Tibial nerve (tissue), 4 donors: ENCODE results near the gene CMIP. TPM values are rescaled to one million over a fixed set of nuclear protein-coding genes. Genes with fewer than 3 reads are reported as not detected.

Source experiments
- DNase-seq, 2 donors: peaks; one replicate each; pipeline ENCODE4 v3.0.0-alpha.2; 2019; ENCODE audit warnings: low spot score in 2 of 2
- H3K27ac ChIP-seq, 4 donors: fragments of 200-600 bp; sonication (generic) in 3 of 4; one replicate each; pipeline ENCODE4 v1.5.1; 2017 to 2019; ENCODE audit warnings: mild to moderate bottlenecking in 1 of 4
- H3K27me3 ChIP-seq, 2 donors: fragments of 200-600 bp; sonication (generic) in 1 of 2; one replicate each; pipeline versions ENCODE4 v1.5.1 to v1.6.0; 2017 to 2019
- H3K36me3 ChIP-seq, 3 donors: fragments of 200-600 bp; sonication (generic); one replicate each; pipeline ENCODE4 v1.5.1; 2018 to 2019
- H3K4me1 ChIP-seq, 4 donors: fragments of 200-600 bp; sonication (generic) in 3 of 4; one replicate each; pipeline ENCODE4 v1.5.1; 2017 to 2019
- H3K4me3 ChIP-seq, 4 donors: fragments of 200-600 bp; sonication (generic) in 3 of 4; one replicate each; pipeline ENCODE4 v1.5.1; 2017 to 2019; ENCODE audit warnings: mild to moderate bottlenecking in 1 of 4, moderate library complexity in 1 of 4
- H3K9me3 ChIP-seq, 4 donors: fragments of 200-600 bp; sonication (generic) in 3 of 4; one replicate each; pipeline ENCODE4 v1.5.1; 2017 to 2019
- EP300 ChIP-seq, 2 donors: sonication (generic); formaldehyde crosslinking; IDR thresholded peaks; one replicate each; pipeline ENCODE4 v1.6.1; 2017; ENCODE audit warnings: antibody characterized with exemption in 2 of 2, mild to moderate bottlenecking in 1 of 2
- POLR2A ChIP-seq, 2 donors: fragments of 450-650 bp; IDR thresholded peaks; one replicate each; pipeline ENCODE4 v1.6.1; 2017; ENCODE audit warnings: antibody characterized with exemption in 2 of 2, mild to moderate bottlenecking in 2 of 2, moderate library complexity in 2 of 2
- WGBS, 2 donors: methylation state at CpG; one replicate each; pipeline ENCODE4 v1.1.5; 2018; 5-methylcytosine and 5-hydroxymethylcytosine counted together
- total RNA-seq, 4 donors: library from RNA; depleted of rRNA; stranded (reverse); fragments of >200 nt; gene quantifications; one replicate each; pipeline ENCODE4 v1.1.0, GENCODE V29; 2016
- TF ChIP-seq, protein P1 (sequence below), 5 experiments: fragments of 200-600 bp in 3 of 5; fragments of 450-650 bp in 2 of 5; sonication (generic) in 3 of 5; IDR thresholded peaks; one replicate each; pipeline ENCODE4 v1.5.1; 2016 to 2019; ENCODE audit warnings: antibody characterized with exemption in 5 of 5, mild to moderate bottlenecking in 3 of 5, moderate library complexity in 2 of 5

CMIP gene
- total RNA-seq, 4 donors from 2014 or later = 28.2 to 48.8 (median 31.8) TPM

DNA sequence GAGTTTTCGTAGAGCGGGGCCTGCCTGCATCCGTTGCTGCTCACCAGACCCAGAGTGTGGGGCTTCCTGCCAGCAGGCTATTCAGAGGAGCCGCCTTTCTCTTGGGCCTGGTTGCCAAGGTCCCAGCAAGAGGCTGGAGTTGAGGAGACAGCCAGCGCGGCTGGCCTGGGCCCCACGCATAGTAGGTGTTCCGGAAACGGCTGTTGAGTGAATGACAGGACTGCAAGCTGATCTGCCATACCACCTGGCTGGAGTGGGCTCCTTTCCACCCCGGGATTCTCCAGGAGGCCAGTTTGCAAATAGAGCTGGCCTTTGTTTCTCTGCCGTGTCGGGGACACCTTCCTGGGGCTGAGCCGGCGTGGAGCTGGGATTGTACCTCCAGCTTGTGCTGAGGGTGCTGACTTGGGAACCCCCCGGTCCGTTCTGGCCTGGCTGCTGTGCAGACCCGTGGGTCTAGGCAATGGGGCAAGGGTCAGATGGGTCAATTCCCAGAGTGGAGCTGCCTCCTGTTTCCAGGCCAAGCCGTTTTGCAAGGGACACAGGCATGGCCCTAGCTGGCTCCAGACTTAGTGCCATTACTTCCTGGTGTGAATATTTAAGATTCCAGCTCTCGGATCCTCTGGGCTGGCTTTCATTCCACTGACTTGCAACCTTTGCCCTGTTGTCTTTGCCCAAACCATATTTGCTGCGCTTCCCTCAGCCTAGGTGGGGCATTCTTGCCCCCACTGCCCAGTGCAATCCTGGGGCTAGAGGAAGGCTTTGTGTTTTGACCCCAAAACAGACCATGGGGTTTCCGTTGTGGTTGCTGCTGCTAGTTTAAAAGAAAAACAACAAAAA is 68.8 kb downstream of the CMIP start:
- Histone ChIP-seq H3K27ac (peak overlapping the region in 3 of 4 donors; percentile 23 to 64 (median 35)), H3K4me1 (peaks cover 0 to 31% (median 14%) of the 10 kb centered on the region in 4 donors), H3K4me3 (no peak overlapping the region), H3K36me3 (peaks cover 0 to 5% (median 0%) of the 10 kb centered on the region in 3 donors), H3K9me3 (no peaks in the 10 kb centered on the region), H3K27me3 (no peaks in the 10 kb centered on the region)
- WGBS, 2 donors = 35 to 46% methylated on average over 13 to 16 of the region's 21 CpGs
- TF ChIP-seq, protein P1, sequence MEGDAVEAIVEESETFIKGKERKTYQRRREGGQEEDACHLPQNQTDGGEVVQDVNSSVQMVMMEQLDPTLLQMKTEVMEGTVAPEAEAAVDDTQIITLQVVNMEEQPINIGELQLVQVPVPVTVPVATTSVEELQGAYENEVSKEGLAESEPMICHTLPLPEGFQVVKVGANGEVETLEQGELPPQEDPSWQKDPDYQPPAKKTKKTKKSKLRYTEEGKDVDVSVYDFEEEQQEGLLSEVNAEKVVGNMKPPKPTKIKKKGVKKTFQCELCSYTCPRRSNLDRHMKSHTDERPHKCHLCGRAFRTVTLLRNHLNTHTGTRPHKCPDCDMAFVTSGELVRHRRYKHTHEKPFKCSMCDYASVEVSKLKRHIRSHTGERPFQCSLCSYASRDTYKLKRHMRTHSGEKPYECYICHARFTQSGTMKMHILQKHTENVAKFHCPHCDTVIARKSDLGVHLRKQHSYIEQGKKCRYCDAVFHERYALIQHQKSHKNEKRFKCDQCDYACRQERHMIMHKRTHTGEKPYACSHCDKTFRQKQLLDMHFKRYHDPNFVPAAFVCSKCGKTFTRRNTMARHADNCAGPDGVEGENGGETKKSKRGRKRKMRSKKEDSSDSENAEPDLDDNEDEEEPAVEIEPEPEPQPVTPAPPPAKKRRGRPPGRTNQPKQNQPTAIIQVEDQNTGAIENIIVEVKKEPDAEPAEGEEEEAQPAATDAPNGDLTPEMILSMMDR (IDR thresholded peaks at IDR 0.05) = no peak
- TF ChIP-seq EP300 (IDR thresholded peaks at IDR 0.05) (no peak), POLR2A (IDR thresholded peaks at IDR 0.05) (no peak)
- DNase-seq = peak in 1 of 2 donors; percentile 49

DNA sequence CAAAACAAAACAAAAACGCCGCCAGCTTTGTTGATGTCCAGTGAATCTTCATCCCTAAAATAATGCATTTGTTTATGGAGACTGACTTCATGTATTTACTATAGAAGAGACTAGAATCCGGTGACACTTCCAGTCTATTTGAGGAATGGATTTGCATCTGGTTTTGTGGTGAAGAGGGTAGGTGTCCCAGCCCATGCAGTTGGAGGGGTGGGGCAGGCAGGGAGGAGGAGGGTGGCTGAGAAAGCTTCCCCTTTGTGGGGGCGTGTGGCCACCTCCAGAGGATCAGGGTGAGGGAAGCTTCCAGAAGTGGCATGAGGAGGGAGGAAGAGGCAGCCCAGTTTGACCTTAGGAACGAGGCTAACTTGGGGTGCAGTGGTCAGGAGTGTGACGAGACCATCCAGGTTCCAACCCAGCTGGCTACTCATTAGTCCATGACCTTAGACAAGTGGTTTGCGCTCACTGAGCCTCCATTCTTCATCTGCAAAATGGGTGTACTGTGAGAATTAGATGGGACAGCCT is 69.5 kb downstream of the CMIP start:
- H3K4me1 ChIP-seq = peaks cover 0 to 33% (median 14%) of the 10 kb centered on the region in 4 donors
- 62 to 72% methylated on average over 6 to 7 of the region's 7 CpGs for WGBS, 2 donors
- DNase-seq = no peak
- H3K36me3 ChIP-seq = peaks cover 0 to 5% (median 0%) of the 10 kb centered on the region in 3 donors
- H3K27ac ChIP-seq = peak overlapping the region in 2 of 4 donors; percentile 30 to 35
- H3K4me3 ChIP-seq = no peak overlapping the region
- no peaks in the 10 kb centered on the region for H3K9me3 ChIP-seq
- no peak for TF ChIP-seq EP300 (IDR thresholded peaks at IDR 0.05)
- TF ChIP-seq, protein P1 (IDR thresholded peaks at IDR 0.05) = no peak
- no peak for TF ChIP-seq POLR2A (IDR thresholded peaks at IDR 0.05)
- no peaks in the 10 kb centered on the region for H3K27me3 ChIP-seq

DNA sequence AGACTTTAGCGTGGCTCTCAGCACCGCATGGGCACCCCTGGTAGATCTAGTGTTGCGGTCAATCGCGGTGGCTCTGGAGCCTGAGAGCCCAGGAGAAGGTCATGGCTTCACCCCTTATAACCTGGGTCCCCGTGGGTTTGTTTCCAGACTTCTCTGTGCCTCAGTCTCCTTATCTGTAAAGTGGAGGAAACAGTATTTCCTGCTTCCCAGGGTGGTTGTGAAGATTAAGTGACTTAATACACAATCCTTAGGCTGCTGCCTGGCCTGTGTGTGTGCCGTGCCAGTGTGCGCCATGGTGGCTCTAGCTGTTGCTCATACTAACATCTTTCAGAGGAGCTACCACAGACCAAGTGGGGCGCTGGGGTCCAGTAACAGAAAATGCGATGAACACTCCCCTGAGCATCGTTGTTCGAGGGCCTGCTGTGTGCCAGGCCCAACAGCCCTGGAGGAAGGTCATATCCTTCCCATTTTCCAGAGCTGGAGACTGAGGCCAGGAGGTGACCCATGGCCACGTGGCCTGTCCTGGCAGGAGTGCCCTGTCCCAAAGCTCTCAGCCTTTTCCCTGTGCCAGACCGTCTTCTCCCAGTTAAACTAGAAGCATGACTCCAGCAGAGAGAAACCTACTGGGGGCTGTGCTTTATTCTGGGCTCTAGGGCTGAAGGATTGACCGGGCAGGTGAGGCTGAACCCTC is 70.1 kb downstream of the CMIP start:
- TF ChIP-seq POLR2A (IDR thresholded peaks at IDR 0.05) = no peak
- Histone ChIP-seq H3K4me3 (no peak overlapping the region), H3K9me3 (no peaks in the 10 kb centered on the region), H3K27me3 (no peaks in the 10 kb centered on the region), H3K36me3 (peaks cover 0 to 5% (median 0%) of the 10 kb centered on the region in 3 donors), H3K4me1 (peaks cover 0 to 39% (median 15%) of the 10 kb centered on the region in 4 donors), H3K27ac (peak overlapping the region in 1 of 4 donors; percentile 30)
- DNase-seq = no peak
- WGBS, 2 donors = 91 to 96% methylated on average over 15 of the region's 15 CpGs

- Histone ChIP-seq H3K27ac (no peak overlapping the region), H3K9me3 (no peaks in the 10 kb centered on the region), H3K27me3 (no peaks in the 10 kb centered on the region), H3K4me1 (peaks cover 0 to 44% (median 15%) of the 10 kb centered on the region in 4 donors), H3K4me3 (no peak overlapping the region), H3K36me3 (peaks cover 0 to 5% (median 0%) of the 10 kb centered on the region in 3 donors)
- TF ChIP-seq EP300 (IDR thresholded peaks at IDR 0.05) (no peak), POLR2A (IDR thresholded peaks at IDR 0.05) (no peak)
- TF ChIP-seq, protein P1 (IDR thresholded peaks at IDR 0.05) = no peak
- no peak for DNase-seq
- WGBS, 2 donors = 85 to 91% methylated on average over 11 of the region's 11 CpGs
These were observed 70.7 kb downstream of the CMIP start for GRCh38 chr16:81515281-81515680.

- WGBS, 2 donors = 89 to 92% methylated on average over 10 of the region's 10 CpGs
- TF ChIP-seq EP300 (IDR thresholded peaks at IDR 0.05) = no peak
- TF ChIP-seq POLR2A (IDR thresholded peaks at IDR 0.05) = no peak
- TF ChIP-seq, protein P1 (IDR thresholded peaks at IDR 0.05) = no peak
- H3K27ac ChIP-seq = no peak overlapping the region
- H3K27me3 ChIP-seq = no peaks in the 10 kb centered on the region
- H3K4me1 ChIP-seq = peaks cover 0 to 45% (median 15%) of the 10 kb centered on the region in 4 donors
- H3K36me3 ChIP-seq = peaks cover 0 to 5% (median 0%) of the 10 kb centered on the region in 3 donors
- DNase-seq = no peak
- H3K9me3 ChIP-seq = no peaks in the 10 kb centered on the region
- H3K4me3 ChIP-seq = no peak overlapping the region
These were observed 71.1 kb downstream of the CMIP start for GRCh38 chr16:81515721-81516120.
